Brain microvascular endothelial cell (primary cell): ENCODE results near the gene GREB1.

Source experiments
- DNase-seq: peaks from one replicate; pipeline ENCODE4 v3.0.0-alpha.2; 2020
- H3K27ac ChIP-seq: fragments of 250-450 bp; sonication (Bioruptor Pico); 2 replicates; pipeline ENCODE4 v1.5.1; 2020; ENCODE audit warnings: mild to moderate bottlenecking, moderate library complexity
- H3K27me3 ChIP-seq: fragments of 250-450 bp; sonication (Bioruptor Pico); replicated peaks from 2 replicates; pipeline ENCODE4 v1.5.1; 2020; ENCODE audit warnings: mild to moderate bottlenecking
- H3K36me3 ChIP-seq: fragments of 250-450 bp; sonication (Bioruptor Pico); replicated peaks from 2 replicates; pipeline ENCODE4 v1.5.1; 2020; ENCODE audit warnings: mild to moderate bottlenecking
- H3K4me3 ChIP-seq: 2 replicates; pipeline ENCODE4 v1.5.1; 2011; ENCODE audit warnings: low read depth, mild to moderate bottlenecking, control low read depth, low read length, moderate library complexity
- in situ Hi-C: cut with HindIII; loops from 2 replicates; pipeline ENCODE4 v1.10.0; 2017; ENCODE audit warnings: low sequenced_read_pairs, low pct_ligation_motif_present
- TF ChIP-seq, protein P1 (sequence below): IDR thresholded peaks from 2 replicates; pipeline ENCODE4 v1.5.1; 2011; ENCODE audit warnings: low read depth, mild to moderate bottlenecking, moderate library complexity, low read length, control low read depth, inconsistent platforms; ENCODE audit errors: missing control alignments

Gene GREB1

DNA sequence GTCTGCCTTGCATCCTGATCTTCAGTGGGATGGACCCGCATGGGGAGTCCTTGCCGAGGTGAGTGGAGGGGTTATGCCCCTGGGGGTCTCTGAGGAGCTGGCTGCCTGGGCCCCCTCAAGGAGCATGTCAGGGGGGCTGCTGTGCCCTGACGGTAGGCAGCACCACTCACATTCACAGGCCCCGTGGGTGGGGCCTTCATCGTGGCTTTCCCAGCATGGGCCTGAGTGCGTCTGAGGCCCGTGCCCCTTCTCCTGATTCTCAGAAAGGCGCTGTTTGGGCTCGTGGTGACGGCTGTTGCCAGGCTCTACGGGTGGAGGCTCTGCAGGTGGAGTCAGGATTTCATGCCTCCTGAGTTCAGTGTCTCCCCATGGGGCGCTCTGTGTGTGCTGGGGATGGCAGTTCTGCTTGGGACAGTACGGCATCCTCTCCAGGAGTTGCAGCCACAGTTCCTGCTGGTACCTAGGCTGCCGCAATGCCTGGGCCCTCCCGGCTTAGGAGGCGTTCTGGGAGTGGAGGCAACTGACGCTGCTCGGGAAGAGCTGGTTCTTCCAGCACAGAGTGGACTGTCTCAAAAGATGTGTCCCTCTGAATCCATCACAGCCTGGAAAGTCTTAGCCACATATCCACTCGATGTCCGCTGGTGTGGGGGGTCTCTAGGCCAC, 78.8 kb downstream of the GREB1 start:
- in situ Hi-C loops, result no loop called here
- DNase-seq, result no peak
- Histone ChIP-seq H3K27ac (no peak overlapping the region), H3K36me3 (no peaks in the 10 kb centered on the region), H3K27me3 (no peaks in the 10 kb centered on the region), H3K4me3 (no peak overlapping the region)
- TF ChIP-seq, protein P1, sequence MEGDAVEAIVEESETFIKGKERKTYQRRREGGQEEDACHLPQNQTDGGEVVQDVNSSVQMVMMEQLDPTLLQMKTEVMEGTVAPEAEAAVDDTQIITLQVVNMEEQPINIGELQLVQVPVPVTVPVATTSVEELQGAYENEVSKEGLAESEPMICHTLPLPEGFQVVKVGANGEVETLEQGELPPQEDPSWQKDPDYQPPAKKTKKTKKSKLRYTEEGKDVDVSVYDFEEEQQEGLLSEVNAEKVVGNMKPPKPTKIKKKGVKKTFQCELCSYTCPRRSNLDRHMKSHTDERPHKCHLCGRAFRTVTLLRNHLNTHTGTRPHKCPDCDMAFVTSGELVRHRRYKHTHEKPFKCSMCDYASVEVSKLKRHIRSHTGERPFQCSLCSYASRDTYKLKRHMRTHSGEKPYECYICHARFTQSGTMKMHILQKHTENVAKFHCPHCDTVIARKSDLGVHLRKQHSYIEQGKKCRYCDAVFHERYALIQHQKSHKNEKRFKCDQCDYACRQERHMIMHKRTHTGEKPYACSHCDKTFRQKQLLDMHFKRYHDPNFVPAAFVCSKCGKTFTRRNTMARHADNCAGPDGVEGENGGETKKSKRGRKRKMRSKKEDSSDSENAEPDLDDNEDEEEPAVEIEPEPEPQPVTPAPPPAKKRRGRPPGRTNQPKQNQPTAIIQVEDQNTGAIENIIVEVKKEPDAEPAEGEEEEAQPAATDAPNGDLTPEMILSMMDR, result no peak

DNA sequence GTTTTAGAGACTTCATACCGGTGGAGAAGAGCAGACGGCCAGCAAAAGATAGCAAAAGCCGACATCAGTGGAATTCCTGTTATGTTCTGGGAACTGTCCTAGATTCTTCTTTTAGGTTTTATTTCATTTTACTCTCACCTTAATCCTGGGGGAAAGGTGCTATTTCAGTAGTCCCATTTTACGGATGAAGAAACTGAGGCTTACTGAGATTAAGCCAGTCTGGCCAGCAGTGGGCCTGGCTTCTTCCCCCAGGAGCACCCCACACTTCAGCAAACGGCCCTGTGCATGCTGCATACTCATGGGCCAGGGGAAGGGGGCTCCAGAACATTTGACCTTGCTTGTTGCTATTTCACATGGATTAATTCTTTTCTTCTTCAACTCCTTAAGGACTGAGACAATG, 79.5 kb downstream of the GREB1 start:
- no peaks in the 10 kb centered on the region for H3K27me3 ChIP-seq
- no peak for DNase-seq
- no peaks in the 10 kb centered on the region for H3K36me3 ChIP-seq
- in situ Hi-C loops, result no loop called here
- no peak overlapping the region for H3K4me3 ChIP-seq
- H3K27ac ChIP-seq, result no peak overlapping the region
- TF ChIP-seq, protein P1, result no peak

DNA sequence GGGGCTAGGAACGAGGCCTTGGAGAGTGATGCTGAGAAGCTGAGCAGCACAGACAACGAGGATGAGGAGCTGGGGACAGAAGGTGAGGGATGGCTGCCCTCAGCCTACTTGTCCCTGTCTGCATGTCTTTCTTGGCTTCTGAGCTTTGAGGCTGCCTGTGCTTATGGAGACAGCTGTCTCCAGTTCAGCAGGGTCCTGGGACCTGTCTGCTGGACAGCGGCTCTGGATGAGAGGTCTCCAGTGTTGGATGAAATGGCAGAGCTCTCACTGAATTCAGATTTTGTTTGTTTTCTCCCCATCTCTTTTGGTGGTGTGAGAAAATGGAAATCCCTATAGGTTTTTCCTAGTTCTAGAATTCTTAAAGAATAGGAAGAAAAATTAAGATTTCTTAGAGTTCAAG, 81.4 kb downstream of the GREB1 start:
- TF ChIP-seq, protein P1, result no peak
- no peaks in the 10 kb centered on the region for H3K27me3 ChIP-seq
- in situ Hi-C loops, result no loop called here
- DNase-seq, result no peak
- H3K4me3 ChIP-seq, result no peak overlapping the region
- no peak overlapping the region for H3K27ac ChIP-seq
- no peaks in the 10 kb centered on the region for H3K36me3 ChIP-seq

DNA sequence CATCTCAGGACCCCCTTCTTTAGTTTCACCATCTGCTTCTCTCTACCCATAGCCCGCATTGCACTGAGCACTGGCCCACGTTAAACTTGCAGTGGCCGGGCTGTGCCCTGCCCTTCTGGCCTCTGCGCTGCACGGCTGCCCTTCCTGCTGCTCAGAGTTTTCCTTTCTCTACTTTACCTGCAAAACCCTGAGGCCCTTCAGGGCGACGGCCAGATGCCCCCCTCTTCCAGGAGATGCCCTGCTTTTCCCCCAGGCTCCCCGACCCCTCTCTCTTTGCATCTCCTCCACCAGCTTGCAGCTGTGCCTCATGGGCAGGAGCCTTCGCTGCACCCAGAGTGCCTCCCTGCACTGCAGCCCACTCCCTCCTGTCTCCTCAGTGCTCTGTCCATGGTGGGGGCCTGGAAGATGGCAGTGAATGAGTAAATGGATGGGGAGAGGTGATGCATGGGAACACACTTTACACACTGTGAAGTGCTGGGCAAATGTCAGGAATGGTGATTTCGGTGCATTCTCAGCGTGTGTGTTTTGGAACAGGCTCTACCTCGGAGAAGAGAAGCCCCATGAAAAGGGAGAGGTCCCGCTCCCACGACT, 82.3 kb downstream of the GREB1 start:
- TF ChIP-seq, protein P1, result no peak
- in situ Hi-C loops, result no loop called here
- H3K27ac ChIP-seq, result no peak overlapping the region
- no peak for DNase-seq
- no peaks in the 10 kb centered on the region for H3K36me3 ChIP-seq
- no peak overlapping the region for H3K4me3 ChIP-seq
- no peaks in the 10 kb centered on the region for H3K27me3 ChIP-seq

DNA sequence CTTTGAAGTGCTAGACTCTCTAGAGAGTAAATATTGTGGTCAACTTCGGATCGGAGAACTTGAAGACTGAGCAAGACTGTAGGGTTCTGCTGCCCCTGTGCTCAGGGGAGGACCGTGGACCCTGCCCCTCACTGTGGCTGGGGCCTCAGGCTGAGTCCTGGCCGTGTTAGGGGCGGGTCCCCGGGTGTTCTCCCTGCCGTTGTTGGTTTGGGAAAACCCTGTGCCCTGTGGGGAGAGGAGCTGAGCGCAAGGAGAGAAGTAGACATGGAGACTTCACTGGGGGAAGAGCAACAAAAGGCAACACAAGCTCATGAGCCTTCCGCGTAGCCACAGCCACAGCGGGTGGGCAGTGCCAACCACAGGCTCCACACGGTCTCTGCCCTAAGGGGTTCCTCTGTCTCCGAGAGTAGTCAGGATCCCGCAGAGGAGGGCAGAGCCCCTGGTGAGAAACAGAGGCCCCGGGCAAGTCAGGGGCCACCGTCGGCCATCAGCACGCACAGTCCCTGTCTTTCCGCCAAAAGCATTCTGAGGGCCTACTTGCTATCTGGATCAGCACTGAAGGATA, 83.1 kb downstream of the GREB1 start:
- in situ Hi-C loops, result no loop called here
- no peak for DNase-seq
- TF ChIP-seq, protein P1, result no peak
- Histone ChIP-seq H3K27me3 (no peaks in the 10 kb centered on the region), H3K36me3 (no peaks in the 10 kb centered on the region), H3K4me3 (no peak overlapping the region), H3K27ac (no peak overlapping the region)

DNA sequence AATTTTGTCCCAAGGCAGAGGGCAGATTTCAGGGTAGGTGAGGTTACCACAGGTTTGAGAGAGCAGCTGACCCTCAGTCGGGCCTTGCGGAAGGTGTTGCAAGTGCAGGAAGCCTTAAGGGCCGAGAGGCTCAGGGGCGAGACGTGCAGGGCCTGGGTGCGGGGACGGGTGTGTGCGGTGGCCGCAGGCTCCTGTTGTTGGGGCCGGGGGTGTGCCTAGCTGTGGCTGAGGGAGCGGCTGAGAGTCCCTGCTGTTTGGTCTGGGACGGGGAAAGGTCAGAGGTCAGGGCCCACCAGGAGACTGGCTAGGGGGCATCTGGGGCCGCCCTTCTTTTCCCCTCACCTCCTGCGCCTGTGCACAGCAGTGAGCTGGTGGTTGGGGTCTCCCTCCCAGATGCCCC, 83.7 kb downstream of the GREB1 start:
- H3K36me3 ChIP-seq, result no peaks in the 10 kb centered on the region
- H3K4me3 ChIP-seq, result no peak overlapping the region
- H3K27ac ChIP-seq, result no peak overlapping the region
- in situ Hi-C loops, result no loop called here
- TF ChIP-seq, protein P1, result no peak
- H3K27me3 ChIP-seq, result no peaks in the 10 kb centered on the region
- no peak for DNase-seq
